GM23338 (cell line): ENCODE results near the gene UMOD. TPM values are rescaled to one million over a fixed set of nuclear protein-coding genes. Genes with fewer than 3 reads are reported as not detected.

Source experiments
- ATAC-seq: fragments of 200-7000 bp; cut with Tn5 transposase; 3 replicates; pipeline ENCODE4 v1.9.1; 2020
- DNase-seq: peaks from one replicate; pipeline ENCODE4 v3.0.0-alpha.2; 2015; ENCODE audit warnings: low spot score
- H2AFZ ChIP-seq: fragments of 200-600 bp; sonication (generic); 2 replicates; pipeline ENCODE4 v1.8.0; 2016; ENCODE audit warnings: antibody characterized with exemption, mild to moderate bottlenecking, moderate library complexity
- H3F3A ChIP-seq: fragments of 200-600 bp; sonication (generic); replicated peaks from 2 replicates; pipeline ENCODE4 v1.8.0; 2017; ENCODE audit warnings: antibody characterized with exemption, mixed run types, low read depth
- H3K27ac ChIP-seq: fragments of 200-600 bp; sonication (generic); 2 replicates; pipeline ENCODE4 v1.6.1; 2016; ENCODE audit warnings: low read depth
- H3K27me3 ChIP-seq: fragments of 200-600 bp; sonication (generic); 2 replicates; pipeline ENCODE4 v1.8.0; 2016; ENCODE audit warnings: mild to moderate bottlenecking, mixed run types, moderate library complexity; ENCODE audit not compliant: insufficient read depth
- H3K36me3 ChIP-seq: fragments of 200-600 bp; sonication (generic); 2 replicates; pipeline ENCODE4 v1.8.0; 2016; ENCODE audit warnings: mild to moderate bottlenecking; ENCODE audit not compliant: insufficient read depth
- H3K4me1 ChIP-seq: fragments of 200-600 bp; sonication (generic); 2 replicates; pipeline ENCODE4 v1.8.0; 2016; ENCODE audit warnings: mild to moderate bottlenecking, moderate library complexity; ENCODE audit not compliant: insufficient read depth
- H3K4me2 ChIP-seq: fragments of 200-600 bp; sonication (generic); 2 replicates; pipeline ENCODE4 v1.7.1; 2017; ENCODE audit warnings: mixed run types
- H3K4me3 ChIP-seq: fragments of 200-600 bp; sonication (generic); 2 replicates; pipeline ENCODE4 v1.6.1; 2016; ENCODE audit warnings: mixed run types
- H3K79me2 ChIP-seq: fragments of 200-600 bp; sonication (generic); replicated peaks from 2 replicates; pipeline ENCODE4 v1.8.0; 2017; ENCODE audit warnings: mild to moderate bottlenecking; ENCODE audit not compliant: insufficient read depth
- H3K9me2 ChIP-seq: fragments of 200-600 bp; sonication (generic); 2 replicates; pipeline ENCODE4 v1.8.0; 2017; ENCODE audit not compliant: insufficient read depth
- H4K20me1 ChIP-seq: fragments of 200-600 bp; sonication (generic); replicated peaks from 2 replicates; pipeline ENCODE4 v1.8.0; 2017; ENCODE audit warnings: mild to moderate bottlenecking; ENCODE audit not compliant: insufficient read depth
- H3K27ac Mint-ChIP-seq: 2 replicates; pipeline ENCODE4 v1.8.0; 2020; ENCODE audit warnings: inconsistent platforms, mild to moderate bottlenecking, moderate library complexity, mixed read lengths
- H3K27me3 Mint-ChIP-seq: 3 replicates; pipeline ENCODE4 v1.8.0; 2022; ENCODE audit warnings: low read depth, mild to moderate bottlenecking, moderate library complexity, mixed read lengths, inconsistent platforms; ENCODE audit not compliant: insufficient read depth, poor library complexity
- H3K36me3 Mint-ChIP-seq: 3 replicates; pipeline ENCODE4 v1.8.0; 2021; ENCODE audit warnings: low read depth, mild to moderate bottlenecking, inconsistent platforms, moderate library complexity, mixed read lengths
- H3K4me1 Mint-ChIP-seq: 3 replicates; pipeline ENCODE4 v1.8.0; 2020; ENCODE audit warnings: mild to moderate bottlenecking, inconsistent platforms, mixed read lengths
- H3K4me3 Mint-ChIP-seq: 3 replicates; pipeline ENCODE4 v1.8.0; 2021; ENCODE audit warnings: moderate library complexity, mild to moderate bottlenecking, inconsistent platforms, mixed read lengths
- H3K9me3 Mint-ChIP-seq: 3 replicates; pipeline ENCODE4 v1.8.0; 2020; ENCODE audit warnings: moderate library complexity, mild to moderate bottlenecking, inconsistent platforms, mixed read lengths
- CTCF ChIP-seq, 2 experiments: fragments of 200-600 bp in 1 of 2; sonication (generic) in 1 of 2; conservative IDR thresholded peaks; 2 replicates each; pipeline versions ENCODE4 v1.5.1 to v1.6.1; 2016 to 2017; ENCODE audit warnings: antibody characterized with exemption in 2 of 2, low read depth in 2 of 2, mild to moderate bottlenecking in 2 of 2, moderate library complexity in 1 of 2
- ETS1 ChIP-seq: IDR thresholded peaks from 2 replicates; pipeline ENCODE4 v1.6.1; 2016; ENCODE audit warnings: antibody characterized with exemption
- EZH2 ChIP-seq: fragments of 200-600 bp; sonication (generic); IDR thresholded peaks from one replicate; pipeline ENCODE4 v1.8.0; 2017; ENCODE audit warnings: antibody characterized with exemption, mild to moderate bottlenecking, low read depth; ENCODE audit not compliant: unreplicated experiment
- EZH2phosphoT487 ChIP-seq: fragments of 200-600 bp; sonication (generic); IDR thresholded peaks from one replicate; pipeline ENCODE4 v1.8.1; 2018; ENCODE audit warnings: antibody characterized with exemption; ENCODE audit not compliant: unreplicated experiment
- JUNB ChIP-seq: IDR thresholded peaks from one replicate; pipeline ENCODE4 v1.6.1; 2016; ENCODE audit warnings: antibody characterized with exemption; ENCODE audit not compliant: unreplicated experiment
- NANOG ChIP-seq: IDR thresholded peaks from 2 replicates; pipeline ENCODE4 v1.6.1; 2016; ENCODE audit warnings: antibody characterized with exemption, borderline replicate concordance
- POLR2AphosphoS5 ChIP-seq: IDR thresholded peaks from 2 replicates; pipeline ENCODE4 v1.6.1; 2016; ENCODE audit warnings: antibody characterized with exemption, low read depth
- REST ChIP-seq: IDR thresholded peaks from one replicate; pipeline ENCODE4 v1.6.1; 2018; ENCODE audit warnings: antibody characterized with exemption; ENCODE audit not compliant: unreplicated experiment
- ZNF114 ChIP-seq: fragments of 250-450 bp; sonication (Bioruptor Pico); IDR thresholded peaks from 2 replicates; pipeline ENCODE4 v1.5.0; 2020; ENCODE audit warnings: mild to moderate bottlenecking, moderate library complexity
- ZNF331 ChIP-seq: fragments of 250-450 bp; sonication (Bioruptor Pico); IDR thresholded peaks from 2 replicates; pipeline ENCODE4 v1.5.0; 2020; ENCODE audit warnings: low read depth, mild to moderate bottlenecking, moderate library complexity
- ZNF462 ChIP-seq: fragments of 250-450 bp; sonication (Bioruptor Pico); IDR thresholded peaks from 2 replicates; pipeline ENCODE4 v1.5.0; 2020; ENCODE audit warnings: mild to moderate bottlenecking, moderate library complexity
- polyA plus RNA-seq: library from polyadenylated mRNA; unstranded; fragments of >200 nt; fragmentation: Nextera tagmentation; extraction: Ambion mirVana; gene quantifications from 2 replicates; pipeline ENCODE4 v1.2.1, GENCODE V29; 2016
- total RNA-seq: library from RNA; depleted of rRNA; stranded (reverse); fragments of >200 nt; shearing (Covaris generic); gene quantifications from 2 replicates; pipeline ENCODE4 v1.2.3, GENCODE V29; 2014

The UMOD gene
- total and polyA plus RNA-seq, 2 experiments from 2014 or later, result not detected

- no peak for TF ChIP-seq REST
- TF ChIP-seq POLR2AphosphoS5, result no peak
Measured at GRCh38 chr16:20401475-20402016, 49.0 kb upstream of the UMOD start (continued).

GRCh38 chr16:20401066-20401465, 48.6 kb upstream of the UMOD start:
- no peak overlapping the region for H3K27ac Mint-ChIP-seq
- Histone ChIP-seq H4K20me1 (no peaks in the 10 kb centered on the region), H3K27ac (no peak overlapping the region), H2AFZ (peak overlapping the region; percentile 56; the same call in 1 of the 2 replicates), H3K4me1 (no peaks in the 10 kb centered on the region), H3K79me2 (no peaks in the 10 kb centered on the region), H3K4me3 (no peak overlapping the region), H3K36me3 (no peaks in the 10 kb centered on the region), H3F3A (no peaks in the 10 kb centered on the region), H3K9me2 (0 out of 2 replicates have a peak, but pooled peaks cover 3% of the 10 kb centered on the region), H3K27me3 (no peaks in the 10 kb centered on the region), H3K4me2 (no peak overlapping the region)
- H3K27me3 Mint-ChIP-seq, result peaks cover 1% of the 10 kb centered on the region
- TF ChIP-seq ZNF331 (CRISPR knock-in tag) (no peak), ZNF462 (no peak), POLR2AphosphoS5 (no peak), ETS1 (no peak), EZH2phosphoT487 (no peak), EZH2 (no peak), ZNF114 (CRISPR knock-in tag) (no peak), JUNB (no peak), NANOG (no peak), CTCF (conservative IDR thresholded peaks at IDR 0.05; ENCODE audit: low read depth in 2 of 2) (no peak)
- no peak overlapping the region for H3K4me3 Mint-ChIP-seq
- no peaks in the 10 kb centered on the region for H3K9me3 Mint-ChIP-seq
- ATAC-seq (no peak), DNase-seq (no peak)
- no peaks in the 10 kb centered on the region for H3K4me1 Mint-ChIP-seq
- no peaks in the 10 kb centered on the region for H3K36me3 Mint-ChIP-seq
